SK-N-SH (cell line): ENCODE data around the gene STX16. TPM values are rescaled to one million over a fixed set of nuclear protein-coding genes. Genes with fewer than 3 reads are reported as not detected.

ENCODE experiments used
- CTCF ChIA-PET: fragments of 300-600, 350-600 bp; formaldehyde crosslinking; extraction: SDS; loops from one replicate; lab custom pipeline; 2021; lab: Yijun Ruan, JAX
- POLR2A ChIA-PET: fragments of 350-600 bp; sonication (Branson Sonifier 250); formaldehyde crosslinking; extraction: SDS; loops from one replicate; lab custom pipeline; 2020; ENCODE audit warnings: antibody characterized with exemption, inconsistent platforms; lab: Yijun Ruan, JAX
- DNase-seq: peaks from one replicate; pipeline ENCODE4 v3.0.0; 2012
- H2AFZ ChIP-seq: fragments of 200-600 bp; sonication (generic); 2 replicates; pipeline ENCODE4 v1.8.1; 2016; ENCODE audit warnings: antibody characterized with exemption, mild to moderate bottlenecking, low read depth
- H3F3A ChIP-seq: fragments of 200-600 bp; sonication (generic); replicated peaks from 2 replicates; pipeline ENCODE3; 2016; ENCODE audit warnings: antibody characterized with exemption, mild to moderate bottlenecking; ENCODE audit not compliant: insufficient read depth
- H3K27ac ChIP-seq, 2 experiments: fragments of 200-500 bp in 1 of 2; fragments of 200-600 bp in 1 of 2; sonication (Bioruptor generic) in 1 of 2; sonication (generic), shearing (Covaris generic) in 1 of 2; 2 replicates each; pipeline versions ENCODE4 v1.5.1 to v1.6.1; 2014 to 2016; ENCODE audit warnings: low read depth in 2 of 2, inconsistent platforms in 1 of 2, low read length in 1 of 2, mild to moderate bottlenecking in 1 of 2, mixed read lengths in 1 of 2
- H3K27me3 ChIP-seq: fragments of 200-600 bp; sonication (generic), shearing (Covaris generic); 2 replicates; pipeline ENCODE4 v1.6.1; 2016; ENCODE audit warnings: mixed run types; ENCODE audit not compliant: insufficient read depth
- H3K36me3 ChIP-seq, 2 experiments: fragments of 200-500 bp in 1 of 2; fragments of 200-600 bp in 1 of 2; sonication (Bioruptor generic) in 1 of 2; sonication (generic) in 1 of 2; replicated peaks in 1 of 2; 2 replicates each; pipeline versions ENCODE3 to v1.5.1; 2014 to 2016; ENCODE audit warnings: low read length in 1 of 2, mild to moderate bottlenecking in 1 of 2; ENCODE audit not compliant: insufficient read depth in 2 of 2, control insufficient read depth in 1 of 2
- H3K4me1 ChIP-seq, 2 experiments: fragments of 200-500 bp in 1 of 2; fragments of 200-600 bp in 1 of 2; sonication (Bioruptor generic) in 1 of 2; sonication (generic), shearing (Covaris generic) in 1 of 2; 2 replicates each; pipeline versions ENCODE4 v1.5.1 to v1.6.1; 2014 to 2016; ENCODE audit warnings: low read depth in 1 of 2, low read length in 1 of 2, mixed run types in 1 of 2; ENCODE audit not compliant: insufficient read depth in 2 of 2, control insufficient read depth in 1 of 2
- H3K4me2 ChIP-seq: fragments of 200-600 bp; sonication (generic), shearing (Covaris generic); 2 replicates; pipeline ENCODE4 v1.6.1; 2017; ENCODE audit warnings: mixed run types
- H3K4me3 ChIP-seq, 2 experiments: fragments of 200-500 bp in 1 of 2; fragments of 200-600 bp in 1 of 2; sonication (Bioruptor generic) in 1 of 2; sonication (generic), shearing (Covaris generic) in 1 of 2; 2 replicates each; pipeline versions ENCODE4 v1.5.1 to v1.8.1; 2014 to 2016; ENCODE audit warnings: low read depth in 2 of 2, inconsistent platforms in 1 of 2, low read length in 1 of 2, mild to moderate bottlenecking in 1 of 2, mixed read lengths in 1 of 2, moderate library complexity in 1 of 2
- H3K79me2 ChIP-seq: fragments of 200-600 bp; sonication (generic); 2 replicates; pipeline ENCODE4 v1.8.1; 2017; ENCODE audit warnings: mild to moderate bottlenecking; ENCODE audit not compliant: insufficient read depth
- H3K9ac ChIP-seq: fragments of 200-600 bp; sonication (generic); 2 replicates; pipeline ENCODE4 v1.6.1; 2017; ENCODE audit warnings: mixed run types
- H3K9me2 ChIP-seq: fragments of 200-600 bp; sonication (generic); 2 replicates; pipeline ENCODE4 v1.6.1; 2017; ENCODE audit warnings: mixed run types
- H3K9me3 ChIP-seq: fragments of 200-600 bp; sonication (generic); 2 replicates; pipeline ENCODE4 v1.6.1; 2017; ENCODE audit warnings: mixed run types, mild to moderate bottlenecking, moderate library complexity
- H4K20me1 ChIP-seq: fragments of 200-600 bp; sonication (generic); 2 replicates; pipeline ENCODE4 v1.6.1; 2017; ENCODE audit warnings: mild to moderate bottlenecking, mixed run types; ENCODE audit not compliant: insufficient read depth
- ELF1 ChIP-seq: IDR thresholded peaks from 2 replicates; pipeline ENCODE4 v1.4.0; 2012
- EP300 ChIP-seq, 2 experiments: IDR thresholded peaks; 2 replicates each; pipeline versions ENCODE4 v1.4.0 to v1.6.1; 2012; ENCODE audit warnings: borderline replicate concordance in 1 of 2, low read depth in 1 of 2, low read length in 1 of 2
- FOXJ3 ChIP-seq: sonication (generic); formaldehyde crosslinking; IDR thresholded peaks from 2 replicates; pipeline ENCODE4 v1.5.1; 2020; ENCODE audit warnings: mild to moderate bottlenecking, missing genetic modification reagents
- GABPA ChIP-seq: IDR thresholded peaks from 2 replicates; pipeline ENCODE4 v1.4.0; 2012; ENCODE audit warnings: low read depth, mild to moderate bottlenecking
- GATA2 ChIP-seq: sonication (generic); formaldehyde crosslinking; IDR thresholded peaks from 2 replicates; pipeline ENCODE4 v1.5.0; 2020; ENCODE audit warnings: mild to moderate bottlenecking, missing genetic modification reagents
- JUND ChIP-seq: IDR thresholded peaks from 2 replicates; pipeline ENCODE4 v1.4.0; 2012
- MXI1 ChIP-seq: IDR thresholded peaks from 2 replicates; pipeline ENCODE4 v1.6.1; 2012; ENCODE audit warnings: mild to moderate bottlenecking, low read depth, low read length, improper control_type of control experiment
- NFIC ChIP-seq: IDR thresholded peaks from 2 replicates; pipeline ENCODE4 v1.4.0; 2012; ENCODE audit warnings: borderline replicate concordance
- NRF1 ChIP-seq: IDR thresholded peaks from 2 replicates; pipeline ENCODE4 v1.6.1; 2012; ENCODE audit warnings: low read depth, mild to moderate bottlenecking, low read length
- RAD21 ChIP-seq: IDR thresholded peaks from 2 replicates; pipeline ENCODE4 v1.6.1; 2012; ENCODE audit warnings: mild to moderate bottlenecking, low read length
- RCOR1 ChIP-seq: fragments of 150-350 bp; IDR thresholded peaks from 2 replicates; pipeline ENCODE4 v1.6.1; 2017; ENCODE audit warnings: antibody characterized with exemption, low read length
- RFX5 ChIP-seq: IDR thresholded peaks from 2 replicates; pipeline ENCODE4 v1.6.1; 2012; ENCODE audit warnings: mild to moderate bottlenecking, improper control_type of control experiment, low read length
- SIN3A ChIP-seq: IDR thresholded peaks from 2 replicates; pipeline ENCODE4 v1.6.1; 2012; ENCODE audit warnings: low read depth, mild to moderate bottlenecking, low read length, moderate library complexity, borderline replicate concordance
- SMC3 ChIP-seq: IDR thresholded peaks from 2 replicates; pipeline ENCODE4 v1.6.1; 2012; ENCODE audit warnings: low read depth, low read length, improper control_type of control experiment
- TAF1 ChIP-seq: IDR thresholded peaks from 2 replicates; pipeline ENCODE4 v1.6.1; 2012; ENCODE audit warnings: low read depth, mild to moderate bottlenecking, low read length, moderate library complexity, borderline replicate concordance
- USF1 ChIP-seq: IDR thresholded peaks from 2 replicates; pipeline ENCODE4 v1.4.0; 2012; ENCODE audit warnings: low read depth, borderline replicate concordance
- YY1 ChIP-seq: IDR thresholded peaks from 2 replicates; pipeline ENCODE4 v1.4.0; 2012; ENCODE audit warnings: low read depth, mild to moderate bottlenecking
- ZBTB33 ChIP-seq: IDR thresholded peaks from 2 replicates; pipeline ENCODE4 v1.4.0; 2012; ENCODE audit warnings: low read depth, borderline replicate concordance
- WGBS: methylation state at CpG from one replicate; pipeline ENCODE4 v1.1.6; 2017; ENCODE audit warnings: low lambda C conversion rate; 5-methylcytosine and 5-hydroxymethylcytosine counted together
- polyA plus RNA-seq, 3 experiments: library from polyadenylated mRNA; depleted of rRNA; stranded (reverse); fragments of >200 nt; gene quantifications; 2 replicates each; pipeline ENCODE4 v1.2.3, GENCODE V29; 2012
- TF ChIP-seq, protein P1 (sequence below): IDR thresholded peaks from 2 replicates; pipeline ENCODE4; 2012
- TF ChIP-seq, protein P2 (sequence below): fragments of 150-350 bp; IDR thresholded peaks from 2 replicates; pipeline ENCODE4 v1.6.1; 2016; ENCODE audit warnings: mild to moderate bottlenecking, low read depth, low read length

STX16 gene
- polyA plus RNA-seq, 1 of the 3 experiments (the other 2 are of a cell fraction), result 63.8 TPM

GRCh38 chr20:58695895-58696375 is 44.9 kb downstream of the STX16 start:
- no peak overlapping the region for H3K4me3 ChIP-seq
- DNase-seq, result no peak
- POLR2A ChIA-PET, result no interaction called here
- no peaks in the 10 kb centered on the region for H3K36me3 ChIP-seq
- H3K27me3 ChIP-seq, result no peaks in the 10 kb centered on the region
- H3K79me2 ChIP-seq, result no peaks in the 10 kb centered on the region
- 92% methylated on average over 10 of the region's 10 CpGs for WGBS
- no peaks in the 10 kb centered on the region for H3F3A ChIP-seq
- no peaks in the 10 kb centered on the region for H4K20me1 ChIP-seq
- H3K9ac ChIP-seq, result no peak overlapping the region
- TF ChIP-seq RAD21 (no peak), GATA2 (CRISPR knock-in tag) (no peak), FOXJ3 (CRISPR knock-in tag) (no peak), RFX5 (no peak), RCOR1 (no peak), USF1 (no peak), SIN3A (no peak), SMC3 (no peak), JUND (no peak), MXI1 (no peak), ZBTB33 (no peak), EP300 (IDR thresholded peaks at IDR 0.05; ENCODE audit: borderline replicate concordance in 1 of 2, low read depth in 1 of 2, low read length in 1 of 2) (no peak), NRF1 (no peak), YY1 (no peak), TAF1 (no peak), NFIC (no peak), GABPA (no peak), ELF1 (no peak)
- TF ChIP-seq, protein P1, sequence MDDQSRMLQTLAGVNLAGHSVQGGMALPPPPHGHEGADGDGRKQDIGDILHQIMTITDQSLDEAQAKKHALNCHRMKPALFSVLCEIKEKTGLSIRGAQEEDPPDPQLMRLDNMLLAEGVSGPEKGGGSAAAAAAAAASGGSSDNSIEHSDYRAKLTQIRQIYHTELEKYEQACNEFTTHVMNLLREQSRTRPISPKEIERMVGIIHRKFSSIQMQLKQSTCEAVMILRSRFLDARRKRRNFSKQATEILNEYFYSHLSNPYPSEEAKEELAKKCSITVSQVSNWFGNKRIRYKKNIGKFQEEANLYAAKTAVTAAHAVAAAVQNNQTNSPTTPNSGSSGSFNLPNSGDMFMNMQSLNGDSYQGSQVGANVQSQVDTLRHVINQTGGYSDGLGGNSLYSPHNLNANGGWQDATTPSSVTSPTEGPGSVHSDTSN, result no peak
- TF ChIP-seq, protein P2, sequence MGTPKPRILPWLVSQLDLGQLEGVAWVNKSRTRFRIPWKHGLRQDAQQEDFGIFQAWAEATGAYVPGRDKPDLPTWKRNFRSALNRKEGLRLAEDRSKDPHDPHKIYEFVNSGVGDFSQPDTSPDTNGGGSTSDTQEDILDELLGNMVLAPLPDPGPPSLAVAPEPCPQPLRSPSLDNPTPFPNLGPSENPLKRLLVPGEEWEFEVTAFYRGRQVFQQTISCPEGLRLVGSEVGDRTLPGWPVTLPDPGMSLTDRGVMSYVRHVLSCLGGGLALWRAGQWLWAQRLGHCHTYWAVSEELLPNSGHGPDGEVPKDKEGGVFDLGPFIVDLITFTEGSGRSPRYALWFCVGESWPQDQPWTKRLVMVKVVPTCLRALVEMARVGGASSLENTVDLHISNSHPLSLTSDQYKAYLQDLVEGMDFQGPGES, result no peak
- H3K9me2 ChIP-seq, result no peaks in the 10 kb centered on the region
- no peak overlapping the region for H3K27ac ChIP-seq
- no peaks in the 10 kb centered on the region for H3K9me3 ChIP-seq
- H3K4me2 ChIP-seq, result no peak overlapping the region
- CTCF ChIA-PET, result interaction anchor here (1.4 kb wide), 1 partner anchor 448 kb away, joined by 3 read pairs; no protein-coding TSS in a partner anchor
- no peaks in the 10 kb centered on the region; a peak in 1 of 4 replicates for H3K4me1 ChIP-seq
- H2AFZ ChIP-seq, result no peak overlapping the region
